ENCODE data around the gene SPAG9.

The SPAG9 gene

GRCh38 chr17:51120739-51121619 lies at the start of gene SPAG9:
Gene SPAG9, minus strand, starts transcription at chr17:51120868. Its CDS starts 212 bp downstream, at chr17:51120656.
- peak; percentile 99 for DNase-seq (ENCODE audit: low spot score)
- no peak for TF ChIP-seq CTCF (IDR thresholded peaks at IDR 0.05; ENCODE audit: extremely low read depth, missing control alignments)

GRCh38 chr17:51169340-51169739 lies 48.7 kb upstream of the SPAG9 start:
- TF ChIP-seq CTCF (IDR thresholded peaks at IDR 0.05; ENCODE audit: extremely low read depth, missing control alignments), result no peak
- no peak for DNase-seq (ENCODE audit: low spot score)

GRCh38 chr17:51166987-51167931 lies 46.6 kb upstream of the SPAG9 start:
- peak; percentile 71 for TF ChIP-seq CTCF (IDR thresholded peaks at IDR 0.05; ENCODE audit: extremely low read depth, missing control alignments)
- DNase-seq (ENCODE audit: low spot score), result peak; percentile 90

GRCh38 chr17:51166198-51166986 lies 45.7 kb upstream of the SPAG9 start, which contains the start of gene NME2:
Gene NME2, plus strand, starts transcription at chr17:51166411. Its CDS starts 420 bp downstream, at chr17:51166831.
- TF ChIP-seq CTCF (IDR thresholded peaks at IDR 0.05; ENCODE audit: extremely low read depth, missing control alignments), result peak; percentile 3
- DNase-seq (ENCODE audit: low spot score), result peak; percentile 97

GRCh38 chr17:51165680-51166197 lies 45.1 kb upstream of the SPAG9 start:
- DNase-seq (ENCODE audit: low spot score), result no peak
- TF ChIP-seq CTCF (IDR thresholded peaks at IDR 0.05; ENCODE audit: extremely low read depth, missing control alignments), result no peak

GRCh38 chr17:51164911-51165679 lies 44.4 kb upstream of the SPAG9 start:
- DNase-seq (ENCODE audit: low spot score), result no peak
- TF ChIP-seq CTCF (IDR thresholded peaks at IDR 0.05; ENCODE audit: extremely low read depth, missing control alignments), result no peak

Data from GM20000 (cell line).